HG02678 (cell line): ENCODE measurements around the gene POLR3E.
A peak's percentile ranks its signal among the peaks of the same experiment; 100 is the strongest.
"Not testable (repeated sequence)": the region's sequence is repeated elsewhere in the genome, so short reads cannot be mapped to it uniquely, and the experiment has no call there.

Experiments
- ATAC-seq: cut with Tn5 transposase; IDR thresholded peaks from one replicate; pipeline ENCODE4 v1.9.1; 2021; ENCODE audit warnings: mild to moderate bottlenecking, moderate library complexity; ENCODE audit not compliant: unreplicated experiment

Gene POLR3E

DNA sequence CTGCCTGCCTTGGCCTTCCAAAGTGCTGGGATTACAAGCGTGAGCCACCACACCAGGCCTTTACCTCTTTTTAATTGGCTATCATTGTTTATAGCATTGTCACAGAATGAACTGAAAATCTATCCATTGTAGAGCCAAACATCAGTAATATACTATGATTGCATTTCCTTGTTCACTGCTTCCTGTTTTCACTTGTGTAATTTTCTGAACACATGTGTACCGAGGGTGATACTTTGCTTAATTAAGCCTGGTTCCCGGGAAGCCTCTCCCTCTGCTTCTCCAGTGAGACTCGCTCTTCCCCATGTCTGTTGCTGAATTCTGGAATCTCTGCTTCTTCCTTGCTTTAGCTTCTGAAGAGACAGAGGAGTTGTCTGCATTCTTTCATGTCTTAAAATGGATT lies 33.1 kb downstream of the POLR3E start:
- ATAC-seq: no peak

DNA sequence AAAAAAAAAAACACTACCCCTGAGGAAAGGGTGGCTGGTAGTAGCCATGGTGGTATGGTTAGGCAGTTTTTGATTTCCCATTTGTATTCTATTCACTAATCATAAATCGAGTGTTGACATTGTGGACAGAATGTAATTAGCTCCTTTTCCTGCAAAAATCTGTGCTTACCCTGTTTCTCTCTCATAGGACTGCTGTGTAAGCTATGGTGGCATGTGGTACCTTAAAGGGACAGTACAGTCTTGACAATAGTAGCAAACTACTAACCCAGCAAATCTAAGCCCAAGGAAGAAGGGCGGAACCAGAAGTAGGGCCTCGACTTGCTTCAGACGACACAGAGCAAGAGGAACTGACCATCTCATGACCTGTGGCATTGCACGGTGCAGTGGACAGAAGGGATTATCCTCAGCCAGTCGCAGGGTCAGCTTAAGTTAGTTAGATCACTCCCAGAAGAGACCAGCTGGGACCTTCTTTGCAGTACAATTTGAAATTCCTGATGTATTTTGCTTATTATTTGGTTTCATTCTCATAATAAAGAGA lies 36.3 kb downstream of the POLR3E start:
- no peak for ATAC-seq

DNA sequence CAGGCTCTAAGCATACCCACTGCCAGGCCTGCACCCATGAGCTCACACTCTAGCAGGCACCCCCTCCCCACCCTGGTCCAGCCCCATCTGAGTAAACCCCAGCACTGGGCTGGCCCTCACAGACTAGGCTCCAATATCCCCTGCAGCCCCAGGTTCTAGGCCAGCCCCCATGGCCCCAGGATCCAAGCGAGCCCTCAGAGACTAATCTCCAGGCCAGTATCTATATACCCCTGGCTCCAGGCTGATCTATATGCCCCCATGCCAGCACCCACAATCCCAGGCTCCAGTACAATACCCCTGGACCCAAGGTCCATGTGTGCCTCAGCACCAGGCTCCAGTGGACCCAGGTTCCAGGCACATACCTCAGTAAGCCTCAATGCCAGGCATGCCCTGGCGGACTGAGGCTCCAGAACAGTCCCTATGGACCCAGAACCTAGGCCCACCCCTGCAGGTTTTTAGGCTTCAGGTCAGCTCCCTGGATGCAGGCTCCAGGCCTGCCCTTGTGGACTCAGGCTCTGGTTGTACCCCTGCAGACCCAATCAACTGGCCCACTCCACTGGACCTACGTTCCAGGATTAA lies 38.5 kb downstream of the POLR3E start:
- ATAC-seq: no peak

DNA sequence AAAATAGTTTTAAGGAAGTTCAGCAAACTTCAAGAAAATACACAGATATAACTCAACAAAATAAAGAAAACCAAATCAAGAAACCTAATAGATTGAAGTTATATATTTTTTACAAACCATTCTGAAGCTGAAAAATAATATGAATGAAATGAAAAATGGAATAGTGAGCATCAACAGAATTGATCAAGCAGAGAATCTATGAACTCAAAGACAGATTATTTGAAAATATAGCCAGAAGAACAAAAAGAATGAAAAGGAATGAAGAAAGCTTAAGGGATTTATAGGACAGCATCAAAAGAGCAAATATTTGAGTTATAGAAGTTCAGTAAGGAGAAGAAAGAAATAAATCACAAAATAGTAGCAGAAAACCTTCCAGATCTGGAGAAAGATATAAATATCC lies 39.4 kb downstream of the POLR3E start:
- ATAC-seq: no peak

DNA sequence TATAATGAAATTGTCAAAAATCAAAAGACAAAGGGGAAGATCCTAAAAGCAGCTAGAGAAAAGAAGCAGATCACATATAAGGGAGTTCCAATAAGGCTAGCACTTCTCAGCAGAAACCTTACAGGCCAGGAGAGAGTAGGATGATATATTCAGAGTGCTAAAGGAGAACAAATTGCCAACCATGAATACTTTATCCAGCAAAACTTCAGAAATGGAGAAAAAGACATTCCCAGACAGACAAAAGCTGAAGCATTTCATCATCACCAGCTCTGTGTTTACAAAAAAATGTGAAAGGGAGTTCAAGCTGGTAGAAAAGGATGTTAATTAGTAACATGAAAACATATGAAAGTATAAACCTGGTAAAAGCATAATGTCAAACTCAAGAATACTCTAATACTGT lies 39.8 kb downstream of the POLR3E start:
- no peak for ATAC-seq

DNA sequence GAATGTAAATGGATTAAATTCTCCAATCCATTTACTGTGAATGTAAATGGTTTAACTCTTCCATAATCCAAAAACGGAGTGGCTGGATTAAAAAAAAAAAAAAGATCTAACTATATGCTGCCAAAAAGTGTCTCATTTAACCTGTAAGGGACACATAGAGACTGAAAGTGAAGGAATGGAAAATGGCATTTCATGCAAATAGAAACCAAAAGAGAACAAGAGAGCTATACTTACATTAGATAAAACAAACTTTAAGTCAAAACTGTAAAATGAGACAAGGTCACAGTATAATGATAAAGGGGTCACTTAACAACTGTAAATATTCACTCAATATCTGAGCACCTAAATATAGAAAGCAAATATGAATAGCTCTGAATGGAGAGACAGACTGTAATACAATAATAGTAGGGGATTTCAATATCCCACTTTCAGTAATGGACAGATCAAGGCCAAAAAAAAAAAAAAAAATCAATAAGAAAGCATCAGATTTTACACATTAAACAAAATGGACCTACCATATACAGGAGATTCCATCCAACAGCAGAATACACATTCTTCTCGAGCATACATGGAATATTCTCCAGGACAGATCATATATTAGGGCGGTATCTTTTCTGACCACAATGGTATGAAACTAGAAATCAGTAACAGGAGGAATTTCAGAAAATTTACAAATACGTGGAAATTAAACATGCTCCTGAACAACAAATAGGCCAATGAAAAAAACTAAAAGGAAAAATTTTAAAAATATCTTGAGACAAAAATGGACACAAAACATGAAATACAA lies 40.8 kb downstream of the POLR3E start:
- no peak for ATAC-seq

DNA sequence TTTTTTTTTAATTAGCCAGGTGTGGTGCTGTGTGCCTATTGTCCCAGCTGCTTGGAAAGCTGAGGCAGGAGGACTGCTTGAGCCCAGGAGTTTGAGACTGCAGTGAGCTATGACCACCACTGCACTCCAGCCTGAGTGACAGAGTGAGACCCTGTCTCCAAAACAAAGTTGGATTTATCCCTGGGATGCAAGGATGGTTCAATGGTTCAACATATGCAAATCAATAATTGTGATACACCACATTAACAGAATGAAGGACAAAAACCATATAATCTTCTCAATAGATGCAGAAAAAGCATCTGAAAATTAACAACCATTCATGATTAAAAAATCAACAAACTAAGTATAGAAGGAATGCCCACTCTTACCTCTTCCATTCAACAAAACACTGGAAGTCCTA lies 43.7 kb downstream of the POLR3E start:
- ATAC-seq: no peak

DNA sequence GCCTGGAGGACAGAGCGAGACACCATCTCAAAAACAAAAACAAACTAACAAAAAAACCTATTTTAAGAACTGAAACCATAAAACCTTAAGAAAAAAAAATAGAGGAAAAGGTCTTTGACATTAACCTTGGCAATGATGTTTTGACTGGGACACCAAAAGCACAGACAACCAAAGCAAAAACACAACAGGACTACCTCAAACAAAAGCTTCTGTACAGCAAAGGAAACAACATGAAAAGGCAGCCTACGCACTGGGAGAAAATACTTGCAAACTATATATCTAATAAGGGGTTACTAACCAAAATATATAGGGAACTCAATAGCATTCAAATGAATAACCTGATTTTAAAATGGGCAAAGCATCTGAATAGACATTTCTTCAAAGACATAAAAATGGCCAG lies 44.9 kb downstream of the POLR3E start:
- ATAC-seq: no peak

DNA sequence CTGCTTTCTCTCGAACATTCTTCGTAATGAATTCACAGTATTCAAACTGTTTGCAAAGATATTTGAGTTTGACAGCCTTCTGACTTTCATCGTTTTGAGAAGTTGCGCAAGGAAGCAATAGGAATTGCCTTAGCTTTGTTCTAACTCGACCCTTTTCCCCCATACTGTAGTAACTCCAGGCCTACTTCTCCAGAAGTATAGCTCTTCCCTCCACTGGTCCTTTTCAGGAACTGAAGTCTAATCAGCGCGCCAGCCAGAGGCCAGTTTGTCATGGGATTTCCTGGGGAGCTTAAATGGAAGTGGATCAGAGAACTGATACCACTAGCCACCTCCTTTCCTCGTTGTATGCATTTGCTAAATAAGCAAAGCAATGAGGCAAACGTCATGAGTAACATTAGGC lies 49.3 kb downstream of the POLR3E start:
- ATAC-seq: no peak

DNA sequence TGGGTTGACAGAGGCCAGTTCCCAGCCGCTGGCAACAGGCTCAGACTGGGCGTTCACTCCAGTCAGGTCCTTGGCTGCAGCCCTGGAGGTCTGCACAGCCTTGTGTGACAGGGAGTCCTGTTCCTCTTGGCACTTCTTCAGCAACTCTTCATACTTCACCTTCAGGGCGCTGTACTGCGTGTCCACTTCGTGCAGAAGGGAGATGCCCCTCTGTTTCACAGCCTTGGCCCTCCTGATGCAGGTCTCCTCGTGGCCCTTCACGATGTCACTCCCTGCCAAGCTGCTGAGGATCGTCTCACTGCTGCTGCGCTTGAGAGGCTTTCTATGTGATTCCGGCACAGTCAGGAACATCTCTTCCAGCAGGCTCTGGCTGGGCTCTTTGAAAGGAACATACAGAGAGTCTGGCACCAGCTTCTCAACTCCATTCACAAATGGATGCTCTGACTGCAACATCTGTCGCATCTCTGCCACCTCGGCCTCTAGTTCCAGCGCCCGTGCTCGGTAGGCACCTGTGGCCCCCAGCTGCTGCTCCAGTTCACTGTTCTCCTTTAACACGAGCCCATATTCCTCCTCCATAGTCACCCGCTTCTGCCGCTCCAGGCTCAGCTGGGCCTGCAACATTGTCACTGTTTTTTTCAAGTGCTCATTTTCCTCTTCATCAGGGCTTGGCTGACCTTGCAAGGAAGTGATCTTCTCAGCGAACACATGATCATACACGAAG lies 50.1 kb downstream of the POLR3E start:
- ATAC-seq: no peak

DNA sequence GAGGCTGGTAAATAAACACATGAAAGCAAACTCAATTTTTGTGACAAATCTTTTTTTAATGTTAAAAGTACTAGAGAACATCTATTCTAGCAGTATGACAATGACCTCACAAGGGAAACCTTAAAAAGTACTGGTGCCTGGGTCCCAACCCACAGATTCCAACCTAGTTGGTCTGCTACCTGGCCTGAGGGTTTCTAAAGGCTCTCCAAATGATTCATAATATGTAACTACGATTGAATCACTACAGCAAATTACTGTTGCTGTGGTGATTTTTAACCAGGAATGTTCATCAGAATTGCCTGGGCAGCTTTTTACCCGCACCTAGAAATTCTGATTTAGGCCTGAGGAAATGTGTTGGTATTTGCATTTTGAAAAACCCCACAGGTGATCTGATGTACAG lies 51.1 kb downstream of the POLR3E start:
- ATAC-seq: no peak

DNA sequence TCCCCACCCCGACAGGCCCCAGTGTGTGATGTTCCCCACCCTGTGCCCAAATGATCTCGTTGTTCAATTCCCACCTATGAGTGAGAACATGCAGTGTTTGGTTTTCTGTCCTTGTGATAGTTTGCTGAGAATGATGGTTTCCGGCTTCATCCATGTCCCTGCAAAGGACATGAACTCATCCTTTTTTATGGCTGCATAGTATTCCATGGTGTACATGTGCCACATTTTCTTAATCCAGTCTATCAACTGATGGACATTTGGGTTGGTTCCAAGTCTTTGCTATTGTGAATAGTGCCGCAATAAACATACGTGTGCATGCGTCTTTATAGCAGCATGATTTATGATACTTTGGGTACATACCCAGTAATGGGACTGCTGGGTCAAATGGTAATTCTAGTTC lies 53.8 kb downstream of the POLR3E start:
- not testable (repeated sequence) for ATAC-seq

DNA sequence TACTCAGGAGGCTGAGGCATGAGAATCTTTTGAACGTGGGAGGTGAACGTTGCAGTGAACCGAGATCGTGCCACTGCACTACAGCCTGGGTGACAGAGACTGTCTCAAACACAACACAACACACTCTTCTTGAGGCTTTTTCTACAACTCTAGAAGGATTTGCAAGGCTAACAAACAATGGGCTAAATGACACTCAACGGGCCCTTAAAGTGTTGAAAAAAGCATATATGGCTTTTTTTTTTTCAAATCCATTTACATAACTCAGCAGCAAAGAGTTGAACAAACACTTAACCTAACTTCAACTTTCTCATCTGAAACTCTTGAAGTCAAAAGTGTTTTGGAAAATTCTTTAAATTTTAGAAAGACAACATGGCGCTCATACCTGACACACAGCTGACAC lies 54.9 kb downstream of the POLR3E start:
- ATAC-seq: no peak

DNA sequence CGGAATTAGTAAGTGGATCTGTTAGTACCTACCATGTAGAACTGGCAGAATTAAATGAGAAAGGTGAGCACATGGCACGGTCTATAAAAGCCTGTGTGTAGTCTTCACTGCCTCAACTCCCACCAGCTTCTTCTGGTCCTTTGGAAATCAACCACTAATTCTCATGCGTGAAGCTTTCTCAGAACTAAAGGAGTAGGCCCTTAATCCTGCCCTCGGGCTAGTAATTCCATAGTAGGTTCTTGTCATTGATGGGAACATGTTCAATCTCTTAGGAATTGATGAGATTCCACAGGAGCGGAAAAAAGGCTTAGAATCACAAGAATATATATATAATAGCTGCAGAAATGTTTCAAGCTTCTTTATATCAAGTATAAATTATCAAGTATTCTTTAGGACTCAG lies 55.5 kb downstream of the POLR3E start:
- ATAC-seq: no peak

DNA sequence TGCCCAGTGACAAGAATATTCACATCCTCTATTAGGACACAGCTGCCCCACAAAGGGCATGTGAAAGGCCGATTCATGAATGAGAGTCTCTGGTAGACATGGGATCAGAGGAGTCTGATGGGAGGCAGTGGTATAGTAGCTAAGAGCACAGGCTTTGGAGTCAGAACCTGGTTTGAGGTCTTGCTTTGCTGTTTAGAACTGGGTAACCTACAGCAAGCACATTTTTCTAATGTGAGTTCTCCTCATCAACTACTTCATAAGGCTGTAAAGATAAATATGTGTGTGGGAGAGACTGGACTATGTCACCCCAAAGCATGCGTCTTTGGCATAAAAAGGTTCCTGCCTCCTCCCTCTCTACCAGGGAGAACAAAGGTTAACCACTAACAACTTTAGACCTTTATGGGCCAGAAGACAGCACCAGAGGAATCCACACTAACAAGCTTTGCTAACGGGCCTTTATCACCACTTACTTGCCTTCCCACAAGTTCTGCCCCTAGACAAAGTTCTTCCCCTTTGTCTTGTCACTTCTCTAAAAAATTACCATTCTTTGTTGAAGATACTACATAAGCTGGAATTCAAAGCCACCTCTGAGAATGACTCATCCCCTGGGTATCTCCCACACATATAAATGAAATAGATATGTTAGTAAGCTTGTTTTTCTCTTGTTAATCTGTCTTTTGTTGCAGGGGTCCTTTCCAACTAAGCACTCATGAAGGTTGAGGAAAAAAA lies 56.1 kb downstream of the POLR3E start:
- ATAC-seq: no peak

DNA sequence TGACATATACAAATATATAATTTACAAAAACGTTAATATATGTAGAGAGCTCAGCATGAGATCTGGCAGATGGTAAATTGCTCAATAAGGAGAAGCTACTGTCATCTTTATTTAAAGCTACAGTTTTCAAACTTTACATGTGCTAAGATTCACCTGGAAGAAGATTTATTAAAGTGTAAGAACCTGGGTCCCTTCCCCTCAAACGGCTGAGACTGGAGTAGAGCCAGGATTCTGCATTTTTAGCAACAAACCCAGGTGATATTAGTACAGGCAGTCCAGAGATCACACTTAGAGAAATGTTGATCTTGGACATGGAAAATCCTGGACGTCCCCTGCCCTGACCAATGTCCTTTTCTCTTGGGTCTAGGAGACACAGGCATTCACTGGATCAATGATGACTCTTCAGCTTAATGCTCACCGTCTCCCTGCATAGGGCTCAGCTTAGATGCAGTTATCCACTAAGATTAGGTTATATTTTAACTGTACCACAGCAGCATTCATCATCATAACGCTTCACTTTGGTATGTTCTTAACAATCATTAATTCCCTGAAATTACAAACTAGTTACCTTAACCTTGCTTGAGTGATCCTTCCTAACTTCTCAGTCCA lies 56.8 kb downstream of the POLR3E start:
- ATAC-seq: no peak

DNA sequence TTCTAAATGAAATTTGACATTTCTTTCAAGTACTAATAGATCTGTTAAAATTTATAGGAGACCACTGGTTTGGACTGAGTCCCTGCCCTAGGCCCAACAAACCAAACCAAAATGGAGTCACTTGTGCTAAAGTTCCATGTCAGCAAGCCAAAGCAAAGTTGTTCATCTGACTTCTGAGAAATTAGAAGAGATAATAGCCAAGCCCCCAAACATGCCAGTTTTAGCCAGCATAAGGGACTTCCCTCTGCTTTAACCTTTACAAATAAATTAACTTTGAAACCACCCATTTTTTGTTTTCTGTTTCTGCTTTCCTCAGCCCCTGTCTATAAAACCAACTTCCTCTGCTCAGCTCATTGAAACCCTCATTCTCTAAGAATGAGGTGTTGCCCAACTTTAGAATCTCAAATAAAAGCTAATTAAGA lies 58.3 kb downstream of the POLR3E start:
- no peak for ATAC-seq

DNA sequence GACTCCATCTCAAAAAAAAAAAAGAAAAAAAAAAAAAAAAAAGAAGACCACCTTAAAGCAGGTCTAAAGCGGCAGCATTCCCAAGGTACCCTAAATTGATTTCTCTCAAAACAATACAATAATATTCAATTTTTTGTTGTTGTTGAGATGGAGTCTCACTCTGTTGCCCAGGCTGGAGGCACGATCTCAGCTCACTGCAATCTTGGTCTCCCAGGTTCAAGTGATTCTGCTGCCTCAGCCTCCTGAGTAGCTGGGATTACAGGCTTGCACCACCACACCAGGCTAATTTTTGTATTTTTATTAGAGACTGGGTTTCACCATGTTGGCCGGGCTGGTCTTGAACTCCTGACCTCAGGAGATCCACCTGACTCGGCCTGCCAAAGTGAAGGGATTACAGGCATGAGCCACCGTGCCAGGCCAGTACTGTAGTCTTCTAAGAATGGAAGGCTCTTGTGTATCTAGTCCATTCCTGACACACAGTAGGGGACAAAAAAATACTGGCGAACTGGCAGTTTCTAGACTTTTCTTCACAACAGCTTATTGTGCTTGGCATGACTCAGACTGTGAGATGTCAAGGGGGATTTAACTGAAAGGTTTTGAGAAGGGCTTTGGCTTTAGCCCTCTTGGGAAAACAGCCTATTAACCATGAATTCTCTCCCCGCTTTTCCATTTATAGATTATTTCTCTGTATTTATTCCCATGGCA lies 59.9 kb downstream of the POLR3E start:
- peak; percentile 17 for ATAC-seq

DNA sequence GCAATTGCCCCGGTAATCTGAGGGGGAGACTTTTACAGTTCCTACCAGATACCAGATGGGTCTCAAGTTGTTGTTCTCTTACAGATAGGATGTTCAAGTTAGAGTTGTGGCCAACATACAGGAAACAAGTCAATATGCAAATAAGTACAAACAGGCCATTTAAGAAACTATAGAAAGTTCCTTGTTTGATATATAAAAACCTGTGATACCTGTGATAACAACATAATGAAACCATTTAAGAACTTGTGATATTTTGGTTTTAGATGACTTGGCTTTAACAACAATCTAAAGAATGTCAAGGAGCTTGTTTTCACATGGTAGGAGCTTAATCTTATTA lies 60.4 kb downstream of the POLR3E start:
- peak; percentile 57 for ATAC-seq

DNA sequence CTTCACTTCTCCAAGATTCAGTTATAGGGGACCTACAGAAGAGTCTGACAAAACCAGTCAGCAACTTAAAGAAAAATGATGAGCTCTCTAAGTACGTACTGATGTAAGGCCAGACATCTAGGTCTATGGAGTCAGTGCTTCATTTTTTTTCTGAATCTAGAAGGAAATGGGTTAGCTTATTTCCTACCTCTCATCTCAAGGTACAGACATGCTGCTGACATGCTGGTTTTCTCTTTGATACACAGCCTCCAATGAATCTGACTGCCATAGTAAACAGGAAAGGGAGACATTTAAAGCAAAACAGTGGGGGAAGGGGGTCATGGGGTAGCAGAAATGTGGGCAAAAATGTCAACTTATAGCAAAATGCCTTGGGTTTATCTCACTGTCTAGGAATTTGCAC lies 60.8 kb downstream of the POLR3E start:
- ATAC-seq: no peak
